ENCODE results near the gene KCNQ5.

- TF ChIP-seq, protein P1, sequence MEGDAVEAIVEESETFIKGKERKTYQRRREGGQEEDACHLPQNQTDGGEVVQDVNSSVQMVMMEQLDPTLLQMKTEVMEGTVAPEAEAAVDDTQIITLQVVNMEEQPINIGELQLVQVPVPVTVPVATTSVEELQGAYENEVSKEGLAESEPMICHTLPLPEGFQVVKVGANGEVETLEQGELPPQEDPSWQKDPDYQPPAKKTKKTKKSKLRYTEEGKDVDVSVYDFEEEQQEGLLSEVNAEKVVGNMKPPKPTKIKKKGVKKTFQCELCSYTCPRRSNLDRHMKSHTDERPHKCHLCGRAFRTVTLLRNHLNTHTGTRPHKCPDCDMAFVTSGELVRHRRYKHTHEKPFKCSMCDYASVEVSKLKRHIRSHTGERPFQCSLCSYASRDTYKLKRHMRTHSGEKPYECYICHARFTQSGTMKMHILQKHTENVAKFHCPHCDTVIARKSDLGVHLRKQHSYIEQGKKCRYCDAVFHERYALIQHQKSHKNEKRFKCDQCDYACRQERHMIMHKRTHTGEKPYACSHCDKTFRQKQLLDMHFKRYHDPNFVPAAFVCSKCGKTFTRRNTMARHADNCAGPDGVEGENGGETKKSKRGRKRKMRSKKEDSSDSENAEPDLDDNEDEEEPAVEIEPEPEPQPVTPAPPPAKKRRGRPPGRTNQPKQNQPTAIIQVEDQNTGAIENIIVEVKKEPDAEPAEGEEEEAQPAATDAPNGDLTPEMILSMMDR (IDR thresholded peaks at IDR 0.05), result no peak
- no peak for TF ChIP-seq POLR2AphosphoS5 (IDR thresholded peaks at IDR 0.05)
- no peak for TF ChIP-seq POLR2A (IDR thresholded peaks at IDR 0.05)
- no peak for TF ChIP-seq EP300 (IDR thresholded peaks at IDR 0.05)
Measured at GRCh38 chr6:72704979-72705378, 83.1 kb downstream of the KCNQ5 start.

Data from suprapubic skin (tissue), 4 donors.